Measurements from ENCODE around the gene EFCAB13.
A peak's percentile ranks its signal among the peaks of the same experiment; 100 is the strongest.
"Not testable (repeated sequence)": the region's sequence is repeated elsewhere in the genome, so short reads cannot be mapped to it uniquely, and the experiment has no call there.

The EFCAB13 gene

DNA sequence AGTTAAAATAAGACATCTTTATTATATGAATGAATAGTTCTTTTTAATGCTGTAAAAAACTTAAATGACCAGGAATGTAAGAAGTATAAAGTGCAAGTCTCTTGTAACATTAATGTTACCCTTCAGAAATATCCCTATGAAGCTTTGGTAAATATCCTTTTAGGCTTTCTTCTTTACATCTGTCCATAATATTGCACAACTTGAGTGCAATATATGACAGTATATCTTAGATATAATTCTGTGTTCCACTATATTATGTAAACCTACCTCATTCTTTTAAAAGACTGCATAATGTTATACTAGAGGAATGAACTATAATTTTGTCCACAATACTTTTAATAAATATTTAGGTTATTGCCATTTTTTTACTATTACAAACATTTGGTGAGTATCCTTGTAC, 81.1 kb downstream of the EFCAB13 start:
- Histone ChIP-seq H3K4me2 (no peak overlapping the region), H3K9ac (no peak overlapping the region), H3K9me3 (replicated peaks in 1 of 11) (no peaks in the 10 kb centered on the region), H3K4me1 (peaks cover 0 to 6% (median 0%) of the 10 kb centered on the region in 10 experiments; a peak in 1 of 20 replicates), H3K27me3 (no peaks in the 10 kb centered on the region), H4K20me1 (no peaks in the 10 kb centered on the region), H3K36me3 (peaks cover 0 to 5% (median 0%) of the 10 kb centered on the region in 11 experiments; a peak in 1 of 22 replicates), H3K4me3 (no peak overlapping the region), H3K27ac (no peak overlapping the region)
- TF ChIP-seq Cebpa-rat (IDR thresholded peaks at IDR 0.05): no peak

GRCh38 chr17:47413872-47414271, 90.1 kb downstream of the EFCAB13 start:
- no peaks in the 10 kb centered on the region for H4K20me1 ChIP-seq
- H3K36me3 ChIP-seq: no peaks in the 10 kb centered on the region
- no peak overlapping the region for H3K9ac ChIP-seq
- H3K27ac ChIP-seq: no peak overlapping the region
- H3K27me3 ChIP-seq: no peaks in the 10 kb centered on the region
- no peak overlapping the region for H3K4me2 ChIP-seq
- H3K4me3 ChIP-seq: no peak overlapping the region
- H3K9me3 ChIP-seq (replicated peaks in 1 of 11): 0 out of 22 replicates have a peak, but pooled peaks cover 0 to under 1% (median 0%) of the 10 kb centered on the region in 11 experiments
- no peak for TF ChIP-seq Cebpa-rat (IDR thresholded peaks at IDR 0.05)
- no peaks in the 10 kb centered on the region for H3K4me1 ChIP-seq

- no peaks in the 10 kb centered on the region for H3K4me1 ChIP-seq
- no peak overlapping the region for H3K4me2 ChIP-seq
- no peak overlapping the region for H3K9ac ChIP-seq
- peaks cover 0 to 8% (median 4%) of the 10 kb centered on the region in 11 experiments; a peak in 8 of 22 replicates for H3K9me3 ChIP-seq (replicated peaks in 1 of 11)
- no peak overlapping the region for H3K27ac ChIP-seq
- H3K4me3 ChIP-seq: no peak overlapping the region
- no peak for TF ChIP-seq Cebpa-rat (IDR thresholded peaks at IDR 0.05)
- no peaks in the 10 kb centered on the region for H4K20me1 ChIP-seq
- H3K36me3 ChIP-seq: no peaks in the 10 kb centered on the region
- H3K27me3 ChIP-seq: no peaks in the 10 kb centered on the region
These were observed 90.9 kb downstream of the EFCAB13 start for GRCh38 chr17:47414612-47415011.

DNA sequence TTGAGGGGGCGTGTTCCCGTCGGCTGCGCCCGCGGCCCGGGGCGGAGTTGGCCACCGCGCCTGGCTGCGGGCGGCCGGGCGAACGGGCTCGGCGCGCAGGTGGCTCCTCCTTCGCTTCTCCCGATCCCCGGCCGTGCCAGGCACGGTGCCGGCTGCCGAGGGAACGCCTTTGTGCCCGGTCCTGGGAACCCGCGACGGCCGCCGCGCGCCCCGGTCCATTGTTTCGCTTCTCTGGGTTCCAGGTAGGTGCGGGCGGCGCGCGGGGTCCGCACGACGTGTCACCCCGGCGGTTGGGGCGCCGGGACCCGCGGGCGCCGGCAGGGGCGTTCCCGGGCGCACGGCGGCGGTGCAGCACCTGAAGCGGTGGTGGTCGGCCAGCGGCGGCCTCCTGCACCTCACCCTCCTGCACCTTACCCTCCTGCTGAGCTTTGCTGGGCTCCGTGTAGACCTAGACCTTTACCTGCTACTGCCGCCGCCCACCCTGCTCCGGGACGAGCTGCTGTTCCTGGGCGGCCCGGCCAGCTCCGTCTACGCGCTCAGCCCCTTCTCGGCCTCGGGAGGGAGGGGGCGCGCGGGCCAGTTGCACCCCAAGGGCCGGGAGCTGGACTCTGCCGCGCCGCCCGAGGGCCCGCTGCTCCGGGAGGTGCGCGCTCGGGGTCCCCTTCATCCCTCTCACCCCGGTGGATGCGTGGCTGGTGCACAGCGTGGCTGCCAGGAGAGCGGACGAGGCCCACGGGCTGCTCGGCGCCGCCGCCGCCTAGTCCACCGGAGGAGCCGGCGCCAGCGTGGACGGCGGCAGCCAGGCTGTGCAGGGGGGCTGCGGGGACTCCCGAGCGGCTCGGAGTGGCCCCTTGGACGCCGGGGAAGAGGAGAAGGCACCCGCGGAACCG, 99.9 kb downstream of the EFCAB13 start:
- Histone ChIP-seq H3K36me3 (peaks cover 0 to 9% (median 0%) of the 10 kb centered on the region in 11 experiments; a peak in 2 of 22 replicates), H3K9ac (no peak overlapping the region), H3K9me3 (replicated peaks in 1 of 11) (peaks cover 29 to 41% (median 34%) of the 10 kb centered on the region in 11 experiments), H4K20me1 (no peaks in the 10 kb centered on the region; a peak in 1 of 22 replicates), H3K4me2 (peak overlapping the region in 5 of 11 experiments; percentile 33 to 55 (median 51); a peak in 11 of 22 replicates), H3K27ac (no peak overlapping the region), H3K27me3 (peaks cover 15 to 26% (median 20%) of the 10 kb centered on the region in 11 experiments), H3K4me3 (peak overlapping the region; percentile 19 to 56 (median 37); a peak in 15 of 20 replicates), H3K4me1 (no peaks in the 10 kb centered on the region)
- no peak for TF ChIP-seq Cebpa-rat (IDR thresholded peaks at IDR 0.05)

GRCh38 chr17:47425233-47425632, 101.5 kb downstream of the EFCAB13 start:
- H3K4me3 ChIP-seq: not testable (repeated sequence)
- peaks cover 15 to 26% (median 20%) of the 10 kb centered on the region in 11 experiments for H3K27me3 ChIP-seq

DNA sequence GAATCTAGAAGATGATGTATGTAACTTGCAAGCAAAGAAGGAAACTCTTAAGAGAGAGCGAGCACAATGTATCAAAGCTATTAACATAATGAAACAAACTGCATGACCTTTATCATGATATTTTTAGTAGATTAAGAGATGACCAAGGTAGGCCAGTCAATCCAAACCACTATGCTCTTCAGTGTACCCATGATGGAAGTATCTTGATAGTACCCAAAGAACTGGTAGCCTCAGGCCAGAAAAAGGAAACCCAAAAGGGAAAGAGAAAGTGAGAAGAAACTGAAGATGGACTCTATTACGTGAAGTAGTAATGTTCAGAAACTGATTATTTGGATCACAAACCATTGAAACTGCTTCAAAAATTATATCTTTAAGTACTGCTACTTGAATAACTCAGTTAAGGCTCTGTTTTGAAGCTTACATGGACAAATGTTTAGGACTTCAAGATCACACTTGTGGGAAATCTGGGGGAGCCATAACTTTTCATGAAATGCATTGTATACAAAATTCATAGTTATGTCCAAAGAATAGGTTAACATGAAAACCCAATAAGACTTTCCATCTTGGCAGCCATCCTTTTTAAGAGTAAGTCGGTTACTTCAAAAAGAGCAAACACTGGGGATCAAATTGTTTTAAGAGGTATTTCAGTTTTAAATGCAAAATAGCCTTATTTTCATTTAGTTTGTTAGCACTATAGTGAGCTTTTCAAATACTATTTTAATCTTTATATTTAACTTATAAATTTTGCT, 102.3 kb downstream of the EFCAB13 start:
- not testable (repeated sequence) for H3K4me3 ChIP-seq, H3K36me3 ChIP-seq, H4K20me1 ChIP-seq, H3K4me2 ChIP-seq, H3K4me1 ChIP-seq, H3K27ac ChIP-seq, H3K9ac ChIP-seq
- peaks cover 23 to 34% (median 29%) of the 10 kb centered on the region in 11 experiments for H3K9me3 ChIP-seq (replicated peaks in 1 of 11)
- peaks cover 15 to 26% (median 20%) of the 10 kb centered on the region in 11 experiments for H3K27me3 ChIP-seq

More at GRCh38 chr17:47425233-47425632, 101.5 kb downstream of the EFCAB13 start:
- not testable (repeated sequence) for H4K20me1 ChIP-seq, H3K4me2 ChIP-seq, H3K27ac ChIP-seq, H3K9ac ChIP-seq, H3K4me1 ChIP-seq, H3K36me3 ChIP-seq
- H3K9me3 ChIP-seq (replicated peaks in 1 of 11): peaks cover 24 to 34% (median 30%) of the 10 kb centered on the region in 11 experiments

DNA sequence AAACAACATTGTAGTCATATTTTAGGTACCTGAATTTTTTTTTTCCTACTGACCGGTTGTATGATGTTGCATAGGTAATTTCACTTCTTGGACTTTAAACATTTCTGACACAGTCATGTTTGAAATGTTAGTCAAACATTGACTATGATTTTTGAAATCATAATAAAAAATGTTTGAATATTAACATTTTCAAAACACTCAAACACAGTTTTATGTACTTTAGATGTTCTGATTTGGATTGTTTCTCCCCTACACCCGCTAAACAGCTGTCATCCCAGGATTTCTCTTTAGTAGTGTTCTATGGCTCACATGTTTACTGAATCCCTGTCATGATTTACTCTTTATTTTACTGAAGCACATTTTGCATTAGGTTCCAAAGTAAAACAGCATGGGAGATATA, 104.2 kb downstream of the EFCAB13 start:
- Histone ChIP-seq H3K9ac (no peak overlapping the region), H3K27me3 (peaks cover 12 to 17% (median 15%) of the 10 kb centered on the region in 11 experiments), H3K4me3 (no peak overlapping the region), H4K20me1 (no peaks in the 10 kb centered on the region; a peak in 1 of 22 replicates), H3K4me2 (no peak overlapping the region), H3K36me3 (peaks cover 0 to 9% (median 0%) of the 10 kb centered on the region in 11 experiments; a peak in 2 of 22 replicates), H3K4me1 (no peaks in the 10 kb centered on the region), H3K9me3 (replicated peaks in 1 of 11) (peaks cover 23 to 26% (median 25%) of the 10 kb centered on the region in 11 experiments), H3K27ac (no peak overlapping the region)
- TF ChIP-seq Cebpa-rat (IDR thresholded peaks at IDR 0.05): no peak

GRCh38 chr17:47432240-47432639, 108.5 kb downstream of the EFCAB13 start:
- peaks cover 5 to 20% (median 11%) of the 10 kb centered on the region in 11 experiments; a peak in 14 of 22 replicates for H3K9me3 ChIP-seq (replicated peaks in 1 of 11)
- H3K9ac ChIP-seq, H3K36me3 ChIP-seq, H3K4me1 ChIP-seq, H4K20me1 ChIP-seq, H3K27me3 ChIP-seq, H3K4me3 ChIP-seq, H3K27ac ChIP-seq, H3K4me2 ChIP-seq: not testable (repeated sequence)

DNA sequence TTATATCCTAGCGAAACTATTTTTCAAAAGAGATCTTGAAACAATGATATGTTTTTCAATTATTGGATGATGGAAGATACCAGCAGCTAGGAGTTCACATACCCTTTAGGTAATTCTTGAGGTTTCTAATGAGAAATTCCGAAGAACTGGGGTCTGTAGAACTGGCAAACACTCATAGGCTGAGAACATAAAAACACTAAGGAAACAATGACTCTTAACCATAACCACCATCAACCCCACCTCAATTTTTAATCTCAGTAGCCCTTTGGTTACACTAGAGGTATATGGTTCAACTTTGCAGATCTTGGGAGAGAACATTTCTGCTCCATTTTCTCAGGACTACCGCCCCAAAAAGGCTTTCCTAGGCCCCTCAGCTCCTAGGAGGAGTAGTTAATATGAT, 141.4 kb downstream of the EFCAB13 start:
- H3K36me3 ChIP-seq: no peaks in the 10 kb centered on the region
- H3K9me3 ChIP-seq (replicated peaks in 1 of 11): peaks cover 0 to 4% (median 0%) of the 10 kb centered on the region in 11 experiments; a peak in 1 of 22 replicates
- no peak overlapping the region for H3K4me2 ChIP-seq
- no peaks in the 10 kb centered on the region for H4K20me1 ChIP-seq
- no peak overlapping the region for H3K9ac ChIP-seq
- no peak overlapping the region for H3K4me3 ChIP-seq
- H3K4me1 ChIP-seq: no peaks in the 10 kb centered on the region
- TF ChIP-seq Cebpa-rat (IDR thresholded peaks at IDR 0.05): no peak
- no peaks in the 10 kb centered on the region for H3K27me3 ChIP-seq
- H3K27ac ChIP-seq: no peak overlapping the region

DNA sequence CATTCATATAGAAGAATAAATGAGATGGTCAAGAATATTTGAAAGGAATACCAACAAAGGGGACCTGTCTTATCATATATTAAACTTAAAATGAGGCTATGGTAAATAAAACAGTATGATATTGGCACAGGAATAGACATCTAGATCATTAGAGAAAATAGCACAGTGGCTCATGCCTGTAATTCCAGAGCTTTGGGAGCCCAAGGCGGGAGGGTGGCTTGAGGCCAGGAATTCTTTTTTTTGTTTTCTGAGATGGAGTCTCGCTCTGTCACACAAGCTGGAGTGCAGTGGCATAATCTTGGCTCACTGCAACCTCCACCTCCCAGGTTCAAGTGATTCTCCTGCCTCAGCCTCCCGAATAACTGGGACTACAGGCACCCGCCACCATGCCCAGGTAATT, 143.2 kb downstream of the EFCAB13 start:
- H4K20me1 ChIP-seq; H3K9me3 ChIP-seq (replicated peaks in 1 of 11); H3K27ac ChIP-seq; H3K4me3 ChIP-seq; H3K4me2 ChIP-seq; H3K36me3 ChIP-seq; H3K9ac ChIP-seq; H3K27me3 ChIP-seq; H3K4me1 ChIP-seq: not testable (repeated sequence)
